HEK293 (cell line): ENCODE measurements around the gene LRBA.

Source experiments
- CTCF ChIA-PET: fragments of 350-600 bp; formaldehyde crosslinking; extraction: SDS; loops from one replicate; lab custom pipeline; 2021; ENCODE audit warnings: antibody characterized with exemption; lab: Yijun Ruan, JAX
- POLR2A ChIA-PET: fragments of 300-600 bp; formaldehyde crosslinking; extraction: SDS; loops from one replicate; lab custom pipeline; 2020; ENCODE audit warnings: antibody characterized with exemption, inconsistent platforms; lab: Yijun Ruan, JAX
- H3K27ac ChIP-seq: fragments of 200-500 bp; sonication (Bioruptor generic); 2 replicates; pipeline ENCODE4 v1.5.1; 2014; ENCODE audit warnings: low read depth, low read length, control low read depth, inconsistent platforms; ENCODE audit errors: extremely low read depth
- H3K36me3 ChIP-seq, 2 experiments: fragments of 200-500 bp in 1 of 2; sonication (Bioruptor generic) in 1 of 2; 1 replicate in 1 of 2; 2 replicates in 1 of 2; pipeline ENCODE4 v1.5.1; 2014 to 2017; ENCODE audit warnings: inconsistent platforms in 2 of 2, low read length in 2 of 2; ENCODE audit not compliant: control insufficient read depth in 2 of 2, insufficient read depth in 1 of 2
- H3K4me1 ChIP-seq: fragments of 200-500 bp; sonication (Bioruptor generic); 2 replicates; pipeline ENCODE4 v1.5.1; 2014; ENCODE audit warnings: mild to moderate bottlenecking, low read length, inconsistent platforms; ENCODE audit not compliant: control insufficient read depth, insufficient read depth
- H3K4me3 ChIP-seq: 2 replicates; pipeline ENCODE4 v1.5.1; 2011; ENCODE audit warnings: low read depth, mild to moderate bottlenecking, control low read depth, low read length, moderate library complexity
- H3K9me3 ChIP-seq: fragments of 200-500 bp; sonication (Bioruptor generic); 2 replicates; pipeline ENCODE4 v1.5.1; 2014; ENCODE audit warnings: low read depth, low read length, inconsistent platforms; ENCODE audit not compliant: control insufficient read depth, insufficient read depth
- BCL11B ChIP-seq: fragments of 450-650 bp; formaldehyde crosslinking; IDR thresholded peaks from 2 replicates; pipeline ENCODE4 v1.5.1; 2016; ENCODE audit warnings: low read depth, missing biosample characterization, missing genetic modification characterization
- MZF1 ChIP-seq: fragments of 450-650 bp; formaldehyde crosslinking; IDR thresholded peaks from 2 replicates; pipeline ENCODE4 v1.5.1; 2017; ENCODE audit warnings: missing biosample characterization, missing genetic modification characterization, borderline replicate concordance
- SP3 ChIP-seq: fragments of 450-650 bp; formaldehyde crosslinking; IDR thresholded peaks from 2 replicates; pipeline ENCODE4 v1.5.1; 2016; ENCODE audit warnings: missing biosample characterization, missing genetic modification characterization
- TCF7L2 ChIP-seq: IDR thresholded peaks from 2 replicates; pipeline ENCODE4 v1.6.1; 2011; ENCODE audit warnings: low read depth, mild to moderate bottlenecking, inconsistent platforms, low read length, moderate library complexity, borderline replicate concordance
- ZFP3 ChIP-seq: fragments of 450-650 bp; formaldehyde crosslinking; IDR thresholded peaks from 2 replicates; pipeline ENCODE4 v1.5.1; 2016; ENCODE audit warnings: low read depth, missing biosample characterization, missing genetic modification characterization
- ZNF132 ChIP-seq: fragments of 450-650 bp; formaldehyde crosslinking; IDR thresholded peaks from 2 replicates; pipeline ENCODE4 v1.5.1; 2017; ENCODE audit warnings: missing biosample characterization, missing genetic modification characterization, borderline replicate concordance
- ZNF140 ChIP-seq: fragments of 450-650 bp; formaldehyde crosslinking; IDR thresholded peaks from 2 replicates; pipeline ENCODE4 v1.5.1; 2016; ENCODE audit warnings: missing biosample characterization, missing genetic modification characterization
- ZNF366 ChIP-seq: fragments of 450-650 bp; formaldehyde crosslinking; conservative IDR thresholded peaks from 2 replicates; pipeline ENCODE4 v1.5.1; 2016; ENCODE audit warnings: missing biosample characterization, missing genetic modification characterization
- ZNF48 ChIP-seq: fragments of 450-650 bp; formaldehyde crosslinking; IDR thresholded peaks from 2 replicates; pipeline ENCODE4 v1.5.1; 2016; ENCODE audit warnings: missing biosample characterization, missing genetic modification characterization
- ZNF549 ChIP-seq: fragments of 450-650 bp; IDR thresholded peaks from 2 replicates; pipeline ENCODE4 v1.5.1; 2018; ENCODE audit warnings: missing biosample characterization, missing genetic modification characterization, mild to moderate bottlenecking, inconsistent platforms, moderate library complexity
- ZNF560 ChIP-seq: fragments of 450-650 bp; formaldehyde crosslinking; IDR thresholded peaks from 2 replicates; pipeline ENCODE4 v1.5.1; 2017; ENCODE audit warnings: missing biosample characterization, missing genetic modification characterization, borderline replicate concordance
- ZNF585B ChIP-seq: fragments of 450-650 bp; formaldehyde crosslinking; IDR thresholded peaks from 2 replicates; pipeline ENCODE4 v1.5.1; 2016; ENCODE audit warnings: missing biosample characterization, missing genetic modification characterization
- ZNF670 ChIP-seq: fragments of 450-650 bp; formaldehyde crosslinking; IDR thresholded peaks from 2 replicates; pipeline ENCODE4 v1.5.1; 2016; ENCODE audit warnings: missing biosample characterization, missing genetic modification characterization, low read depth
- ZSCAN30 ChIP-seq: fragments of 450-650 bp; IDR thresholded peaks from 2 replicates; pipeline ENCODE4 v1.5.1; 2018; ENCODE audit warnings: missing biosample characterization, mild to moderate bottlenecking, missing genetic modification characterization, moderate library complexity
- TF ChIP-seq, protein P1 (sequence below): fragments of 450-650 bp; formaldehyde crosslinking; conservative IDR thresholded peaks from 2 replicates; pipeline ENCODE4 v1.5.1; 2016; ENCODE audit warnings: low read depth, missing biosample characterization, missing genetic modification characterization
- TF ChIP-seq, protein P2 (sequence below): fragments of 450-650 bp; formaldehyde crosslinking; IDR thresholded peaks from 2 replicates; pipeline ENCODE4; 2016; ENCODE audit warnings: missing biosample characterization, missing genetic modification characterization
- TF ChIP-seq, protein P3 (sequence below): fragments of 450-650 bp; formaldehyde crosslinking; IDR thresholded peaks from 2 replicates; pipeline ENCODE4 v1.5.1; 2017; ENCODE audit warnings: missing biosample characterization, missing genetic modification characterization
- TF ChIP-seq, protein P4 (sequence below): fragments of 450-650 bp; formaldehyde crosslinking; IDR thresholded peaks from 2 replicates; pipeline ENCODE4 v1.5.1; 2017; ENCODE audit warnings: missing biosample characterization, missing genetic modification characterization
- TF ChIP-seq, protein P5 (sequence below): fragments of 450-650 bp; formaldehyde crosslinking; IDR thresholded peaks from 2 replicates; pipeline ENCODE4 v1.5.1; 2016; ENCODE audit warnings: missing biosample characterization, missing genetic modification characterization
- TF ChIP-seq, protein P6 (sequence below): fragments of 450-650 bp; formaldehyde crosslinking; IDR thresholded peaks from 2 replicates; pipeline ENCODE4 v1.5.1; 2016; ENCODE audit warnings: missing biosample characterization, missing genetic modification characterization

The LRBA gene

DNA sequence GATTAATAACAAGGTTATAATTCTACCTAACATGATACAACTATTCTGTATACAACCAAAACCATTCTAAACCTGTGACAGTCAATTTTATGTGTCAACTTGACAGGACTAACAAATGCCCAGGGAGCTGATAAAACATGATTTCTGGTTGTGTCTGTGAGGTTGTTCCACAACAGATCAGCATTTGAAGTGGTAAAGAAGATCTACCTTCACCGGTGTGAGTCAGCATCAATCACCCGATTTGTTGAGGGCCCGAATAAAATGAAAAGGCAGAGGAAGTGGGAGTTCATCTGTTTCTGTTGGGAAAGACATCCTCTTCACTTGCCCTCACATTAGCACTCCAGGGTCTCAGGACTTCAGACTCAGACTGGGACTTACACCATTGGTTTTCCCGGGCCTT, 245.2 kb downstream of the LRBA start (continued):
- TF ChIP-seq, protein P1, sequence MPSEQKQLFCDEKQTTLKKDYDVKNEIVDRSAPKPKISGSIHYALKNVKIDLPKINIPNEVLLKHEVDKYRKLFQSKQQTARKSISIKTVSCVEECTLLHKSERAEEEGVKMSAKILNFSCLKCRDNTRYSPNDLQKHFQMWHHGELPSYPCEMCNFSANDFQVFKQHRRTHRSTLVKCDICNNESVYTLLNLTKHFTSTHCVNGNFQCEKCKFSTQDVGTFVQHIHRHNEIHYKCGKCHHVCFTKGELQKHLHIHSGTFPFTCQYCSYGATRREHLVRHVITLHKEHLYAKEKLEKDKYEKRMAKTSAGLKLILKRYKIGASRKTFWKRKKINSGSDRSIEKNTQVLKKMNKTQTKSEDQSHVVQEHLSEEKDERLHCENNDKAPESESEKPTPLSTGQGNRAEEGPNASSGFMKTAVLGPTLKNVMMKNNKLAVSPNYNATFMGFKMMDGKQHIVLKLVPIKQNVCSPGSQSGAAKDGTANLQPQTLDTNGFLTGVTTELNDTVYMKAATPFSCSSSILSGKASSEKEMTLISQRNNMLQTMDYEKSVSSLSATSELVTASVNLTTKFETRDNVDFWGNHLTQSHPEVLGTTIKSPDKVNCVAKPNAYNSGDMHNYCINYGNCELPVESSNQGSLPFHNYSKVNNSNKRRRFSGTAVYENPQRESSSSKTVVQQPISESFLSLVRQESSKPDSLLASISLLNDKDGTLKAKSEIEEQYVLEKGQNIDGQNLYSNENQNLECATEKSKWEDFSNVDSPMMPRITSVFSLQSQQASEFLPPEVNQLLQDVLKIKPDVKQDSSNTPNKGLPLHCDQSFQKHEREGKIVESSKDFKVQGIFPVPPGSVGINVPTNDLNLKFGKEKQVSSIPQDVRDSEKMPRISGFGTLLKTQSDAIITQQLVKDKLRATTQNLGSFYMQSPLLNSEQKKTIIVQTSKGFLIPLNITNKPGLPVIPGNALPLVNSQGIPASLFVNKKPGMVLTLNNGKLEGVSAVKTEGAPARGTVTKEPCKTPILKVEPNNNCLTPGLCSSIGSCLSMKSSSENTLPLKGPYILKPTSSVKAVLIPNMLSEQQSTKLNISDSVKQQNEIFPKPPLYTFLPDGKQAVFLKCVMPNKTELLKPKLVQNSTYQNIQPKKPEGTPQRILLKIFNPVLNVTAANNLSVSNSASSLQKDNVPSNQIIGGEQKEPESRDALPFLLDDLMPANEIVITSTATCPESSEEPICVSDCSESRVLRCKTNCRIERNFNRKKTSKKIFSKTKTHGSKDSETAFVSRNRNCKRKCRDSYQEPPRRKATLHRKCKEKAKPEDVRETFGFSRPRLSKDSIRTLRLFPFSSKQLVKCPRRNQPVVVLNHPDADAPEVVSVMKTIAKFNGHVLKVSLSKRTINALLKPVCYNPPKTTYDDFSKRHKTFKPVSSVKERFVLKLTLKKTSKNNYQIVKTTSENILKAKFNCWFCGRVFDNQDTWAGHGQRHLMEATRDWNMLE, result no peak

DNA sequence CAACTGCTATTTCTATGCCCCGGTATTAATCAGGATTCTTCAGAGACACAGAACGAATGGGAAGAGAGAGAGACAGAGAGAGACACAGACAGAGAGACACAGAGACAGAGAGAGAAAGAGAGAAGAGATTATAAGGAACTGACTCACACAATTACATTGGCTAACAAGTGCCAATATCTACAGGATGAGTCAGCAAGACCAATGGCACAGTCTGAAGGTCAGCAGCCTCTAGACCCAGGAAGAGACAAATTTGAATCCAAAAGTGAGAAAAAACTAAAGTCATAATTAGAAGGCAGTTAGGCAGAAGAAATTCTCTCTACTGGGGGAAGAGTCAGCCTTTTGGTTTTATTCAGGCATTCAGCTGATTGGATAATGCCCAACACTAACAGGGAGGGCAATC, 245.8 kb downstream of the LRBA start:
- Histone ChIP-seq H3K4me1 (no peaks in the 10 kb centered on the region), H3K36me3 (no peaks in the 10 kb centered on the region), H3K9me3 (no peaks in the 10 kb centered on the region), H3K4me3 (no peak overlapping the region), H3K27ac (no peak overlapping the region)
- ChIA-PET CTCF (interaction anchor here (0.5 to 0.7 kb wide), 2 partner anchors 161 to 166 kb away, joined by 3 read pairs; no protein-coding TSS in a partner anchor), POLR2A (no interaction called here)
- TF ChIP-seq BCL11B (tag by site-specific recombination), result no peak
- TF ChIP-seq ZNF132 (tag by site-specific recombination), result no peak
- TF ChIP-seq ZNF366 (tag by site-specific recombination), result no peak
- TF ChIP-seq, protein P2, sequence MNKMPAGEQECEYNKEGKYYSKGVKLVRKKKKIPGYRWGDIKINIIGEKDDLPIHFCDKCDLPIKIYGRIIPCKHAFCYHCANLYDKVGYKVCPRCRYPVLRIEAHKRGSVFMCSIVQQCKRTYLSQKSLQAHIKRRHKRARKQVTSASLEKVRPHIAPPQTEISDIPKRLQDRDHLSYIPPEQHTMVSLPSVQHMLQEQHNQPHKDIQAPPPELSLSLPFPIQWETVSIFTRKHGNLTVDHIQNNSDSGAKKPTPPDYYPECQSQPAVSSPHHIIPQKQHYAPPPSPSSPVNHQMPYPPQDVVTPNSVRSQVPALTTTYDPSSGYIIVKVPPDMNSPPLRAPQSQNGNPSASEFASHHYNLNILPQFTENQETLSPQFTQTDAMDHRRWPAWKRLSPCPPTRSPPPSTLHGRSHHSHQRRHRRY (tag by site-specific recombination), result no peak

DNA sequence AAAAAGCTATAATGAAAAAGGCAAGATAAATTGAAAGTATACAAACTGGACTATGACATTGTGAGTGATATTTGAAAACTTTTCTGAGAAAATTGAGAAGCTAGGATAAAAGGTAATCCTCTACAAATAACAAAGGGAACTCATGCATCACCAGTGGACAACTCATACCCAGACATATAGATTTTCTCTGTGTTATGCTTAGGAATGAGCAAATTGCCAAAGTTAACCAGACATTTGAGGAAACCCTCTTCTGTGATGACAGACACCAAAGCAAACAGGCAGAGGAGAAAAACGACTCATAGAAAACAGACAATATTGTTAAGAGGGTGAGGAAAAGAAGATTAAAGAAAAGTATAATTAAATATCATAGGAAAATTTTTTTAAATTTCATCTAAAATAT, 246.6 kb downstream of the LRBA start:
- POLR2A ChIA-PET, result no interaction called here
- H3K4me3 ChIP-seq, result no peak overlapping the region
- no peaks in the 10 kb centered on the region for H3K9me3 ChIP-seq
- H3K36me3 ChIP-seq, result no peaks in the 10 kb centered on the region
- CTCF ChIA-PET, result no interaction called here
- no peak overlapping the region for H3K27ac ChIP-seq
- H3K4me1 ChIP-seq, result no peaks in the 10 kb centered on the region
- TF ChIP-seq BCL11B (tag by site-specific recombination) (no peak), SP3 (no peak), ZNF549 (tag by site-specific recombination) (no peak), ZNF140 (tag by site-specific recombination) (no peak), ZNF560 (tag by site-specific recombination) (no peak), ZNF670 (no peak), ZNF48 (no peak), MZF1 (tag by site-specific recombination) (no peak), ZNF585B (no peak), TCF7L2 (no peak), ZSCAN30 (tag by site-specific recombination) (no peak), ZFP3 (no peak)
- TF ChIP-seq, protein P3, sequence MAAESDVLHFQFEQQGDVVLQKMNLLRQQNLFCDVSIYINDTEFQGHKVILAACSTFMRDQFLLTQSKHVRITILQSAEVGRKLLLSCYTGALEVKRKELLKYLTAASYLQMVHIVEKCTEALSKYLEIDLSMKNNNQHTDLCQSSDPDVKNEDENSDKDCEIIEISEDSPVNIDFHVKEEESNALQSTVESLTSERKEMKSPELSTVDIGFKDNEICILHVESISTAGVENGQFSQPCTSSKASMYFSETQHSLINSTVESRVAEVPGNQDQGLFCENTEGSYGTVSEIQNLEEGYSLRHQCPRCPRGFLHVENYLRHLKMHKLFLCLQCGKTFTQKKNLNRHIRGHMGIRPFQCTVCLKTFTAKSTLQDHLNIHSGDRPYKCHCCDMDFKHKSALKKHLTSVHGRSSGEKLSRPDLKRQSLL (tag by site-specific recombination), result no peak
- TF ChIP-seq, protein P4, sequence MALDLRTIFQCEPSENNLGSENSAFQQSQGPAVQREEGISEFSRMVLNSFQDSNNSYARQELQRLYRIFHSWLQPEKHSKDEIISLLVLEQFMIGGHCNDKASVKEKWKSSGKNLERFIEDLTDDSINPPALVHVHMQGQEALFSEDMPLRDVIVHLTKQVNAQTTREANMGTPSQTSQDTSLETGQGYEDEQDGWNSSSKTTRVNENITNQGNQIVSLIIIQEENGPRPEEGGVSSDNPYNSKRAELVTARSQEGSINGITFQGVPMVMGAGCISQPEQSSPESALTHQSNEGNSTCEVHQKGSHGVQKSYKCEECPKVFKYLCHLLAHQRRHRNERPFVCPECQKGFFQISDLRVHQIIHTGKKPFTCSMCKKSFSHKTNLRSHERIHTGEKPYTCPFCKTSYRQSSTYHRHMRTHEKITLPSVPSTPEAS (tag by site-specific recombination), result no peak
- TF ChIP-seq, protein P5, sequence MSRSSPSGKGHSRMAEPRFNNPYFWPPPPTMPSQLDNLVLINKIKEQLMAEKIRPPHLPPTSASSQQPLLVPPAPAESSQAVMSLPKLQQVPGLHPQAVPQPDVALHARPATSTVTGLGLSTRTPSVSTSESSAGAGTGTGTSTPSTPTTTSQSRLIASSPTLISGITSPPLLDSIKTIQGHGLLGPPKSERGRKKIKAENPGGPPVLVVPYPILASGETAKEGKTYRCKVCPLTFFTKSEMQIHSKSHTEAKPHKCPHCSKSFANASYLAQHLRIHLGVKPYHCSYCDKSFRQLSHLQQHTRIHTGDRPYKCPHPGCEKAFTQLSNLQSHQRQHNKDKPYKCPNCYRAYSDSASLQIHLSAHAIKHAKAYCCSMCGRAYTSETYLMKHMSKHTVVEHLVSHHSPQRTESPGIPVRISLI (tag by site-specific recombination), result no peak
- TF ChIP-seq, protein P6, sequence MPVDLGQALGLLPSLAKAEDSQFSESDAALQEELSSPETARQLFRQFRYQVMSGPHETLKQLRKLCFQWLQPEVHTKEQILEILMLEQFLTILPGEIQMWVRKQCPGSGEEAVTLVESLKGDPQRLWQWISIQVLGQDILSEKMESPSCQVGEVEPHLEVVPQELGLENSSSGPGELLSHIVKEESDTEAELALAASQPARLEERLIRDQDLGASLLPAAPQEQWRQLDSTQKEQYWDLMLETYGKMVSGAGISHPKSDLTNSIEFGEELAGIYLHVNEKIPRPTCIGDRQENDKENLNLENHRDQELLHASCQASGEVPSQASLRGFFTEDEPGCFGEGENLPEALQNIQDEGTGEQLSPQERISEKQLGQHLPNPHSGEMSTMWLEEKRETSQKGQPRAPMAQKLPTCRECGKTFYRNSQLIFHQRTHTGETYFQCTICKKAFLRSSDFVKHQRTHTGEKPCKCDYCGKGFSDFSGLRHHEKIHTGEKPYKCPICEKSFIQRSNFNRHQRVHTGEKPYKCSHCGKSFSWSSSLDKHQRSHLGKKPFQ (tag by site-specific recombination), result no peak
